GM23338 (cell line): ENCODE results near the gene BLOC1S5. TPM values are rescaled to one million over a fixed set of nuclear protein-coding genes. Genes with fewer than 3 reads are reported as not detected.

Experiments
- ATAC-seq: fragments of 200-7000 bp; cut with Tn5 transposase; 3 replicates; pipeline ENCODE4 v1.9.1; 2020
- DNase-seq: peaks from one replicate; pipeline ENCODE4 v3.0.0-alpha.2; 2015; ENCODE audit warnings: low spot score
- H2AFZ ChIP-seq: fragments of 200-600 bp; sonication (generic); 2 replicates; pipeline ENCODE4 v1.8.0; 2016; ENCODE audit warnings: antibody characterized with exemption, mild to moderate bottlenecking, moderate library complexity
- H3F3A ChIP-seq: fragments of 200-600 bp; sonication (generic); replicated peaks from 2 replicates; pipeline ENCODE4 v1.8.0; 2017; ENCODE audit warnings: antibody characterized with exemption, mixed run types, low read depth
- H3K27ac ChIP-seq: fragments of 200-600 bp; sonication (generic); 2 replicates; pipeline ENCODE4 v1.6.1; 2016; ENCODE audit warnings: low read depth
- H3K27me3 ChIP-seq: fragments of 200-600 bp; sonication (generic); 2 replicates; pipeline ENCODE4 v1.8.0; 2016; ENCODE audit warnings: mild to moderate bottlenecking, mixed run types, moderate library complexity; ENCODE audit not compliant: insufficient read depth
- H3K36me3 ChIP-seq: fragments of 200-600 bp; sonication (generic); 2 replicates; pipeline ENCODE4 v1.8.0; 2016; ENCODE audit warnings: mild to moderate bottlenecking; ENCODE audit not compliant: insufficient read depth
- H3K4me1 ChIP-seq: fragments of 200-600 bp; sonication (generic); 2 replicates; pipeline ENCODE4 v1.8.0; 2016; ENCODE audit warnings: mild to moderate bottlenecking, moderate library complexity; ENCODE audit not compliant: insufficient read depth
- H3K4me2 ChIP-seq: fragments of 200-600 bp; sonication (generic); 2 replicates; pipeline ENCODE4 v1.7.1; 2017; ENCODE audit warnings: mixed run types
- H3K4me3 ChIP-seq: fragments of 200-600 bp; sonication (generic); 2 replicates; pipeline ENCODE4 v1.6.1; 2016; ENCODE audit warnings: mixed run types
- H3K79me2 ChIP-seq: fragments of 200-600 bp; sonication (generic); replicated peaks from 2 replicates; pipeline ENCODE4 v1.8.0; 2017; ENCODE audit warnings: mild to moderate bottlenecking; ENCODE audit not compliant: insufficient read depth
- H3K9me2 ChIP-seq: fragments of 200-600 bp; sonication (generic); 2 replicates; pipeline ENCODE4 v1.8.0; 2017; ENCODE audit not compliant: insufficient read depth
- H4K20me1 ChIP-seq: fragments of 200-600 bp; sonication (generic); replicated peaks from 2 replicates; pipeline ENCODE4 v1.8.0; 2017; ENCODE audit warnings: mild to moderate bottlenecking; ENCODE audit not compliant: insufficient read depth
- H3K27ac Mint-ChIP-seq: 2 replicates; pipeline ENCODE4 v1.8.0; 2020; ENCODE audit warnings: inconsistent platforms, mild to moderate bottlenecking, moderate library complexity, mixed read lengths
- H3K27me3 Mint-ChIP-seq: 3 replicates; pipeline ENCODE4 v1.8.0; 2022; ENCODE audit warnings: low read depth, mild to moderate bottlenecking, moderate library complexity, mixed read lengths, inconsistent platforms; ENCODE audit not compliant: insufficient read depth, poor library complexity
- H3K36me3 Mint-ChIP-seq: 3 replicates; pipeline ENCODE4 v1.8.0; 2021; ENCODE audit warnings: low read depth, mild to moderate bottlenecking, inconsistent platforms, moderate library complexity, mixed read lengths
- H3K4me1 Mint-ChIP-seq: 3 replicates; pipeline ENCODE4 v1.8.0; 2020; ENCODE audit warnings: mild to moderate bottlenecking, inconsistent platforms, mixed read lengths
- H3K4me3 Mint-ChIP-seq: 3 replicates; pipeline ENCODE4 v1.8.0; 2021; ENCODE audit warnings: moderate library complexity, mild to moderate bottlenecking, inconsistent platforms, mixed read lengths
- H3K9me3 Mint-ChIP-seq: 3 replicates; pipeline ENCODE4 v1.8.0; 2020; ENCODE audit warnings: moderate library complexity, mild to moderate bottlenecking, inconsistent platforms, mixed read lengths
- CREB1 ChIP-seq: fragments of 250-450 bp; sonication (Bioruptor Pico); IDR thresholded peaks from 2 replicates; pipeline ENCODE4 v1.5.0; 2020; ENCODE audit warnings: low read depth, mild to moderate bottlenecking, moderate library complexity
- EZH2 ChIP-seq: fragments of 200-600 bp; sonication (generic); IDR thresholded peaks from one replicate; pipeline ENCODE4 v1.8.0; 2017; ENCODE audit warnings: antibody characterized with exemption, mild to moderate bottlenecking, low read depth; ENCODE audit not compliant: unreplicated experiment
- EZH2phosphoT487 ChIP-seq: fragments of 200-600 bp; sonication (generic); IDR thresholded peaks from one replicate; pipeline ENCODE4 v1.8.1; 2018; ENCODE audit warnings: antibody characterized with exemption; ENCODE audit not compliant: unreplicated experiment
- JUNB ChIP-seq: IDR thresholded peaks from one replicate; pipeline ENCODE4 v1.6.1; 2016; ENCODE audit warnings: antibody characterized with exemption; ENCODE audit not compliant: unreplicated experiment
- NANOG ChIP-seq: IDR thresholded peaks from 2 replicates; pipeline ENCODE4 v1.6.1; 2016; ENCODE audit warnings: antibody characterized with exemption, borderline replicate concordance
- POLR2AphosphoS5 ChIP-seq: IDR thresholded peaks from 2 replicates; pipeline ENCODE4 v1.6.1; 2016; ENCODE audit warnings: antibody characterized with exemption, low read depth
- STAT1 ChIP-seq: IDR thresholded peaks from one replicate; pipeline ENCODE4 v1.6.1; 2016; ENCODE audit warnings: antibody characterized with exemption; ENCODE audit not compliant: unreplicated experiment
- ZNF114 ChIP-seq: fragments of 250-450 bp; sonication (Bioruptor Pico); IDR thresholded peaks from 2 replicates; pipeline ENCODE4 v1.5.0; 2020; ENCODE audit warnings: mild to moderate bottlenecking, moderate library complexity
- ZNF331 ChIP-seq: fragments of 250-450 bp; sonication (Bioruptor Pico); IDR thresholded peaks from 2 replicates; pipeline ENCODE4 v1.5.0; 2020; ENCODE audit warnings: low read depth, mild to moderate bottlenecking, moderate library complexity
- polyA plus RNA-seq: library from polyadenylated mRNA; unstranded; fragments of >200 nt; fragmentation: Nextera tagmentation; extraction: Ambion mirVana; gene quantifications from 2 replicates; pipeline ENCODE4 v1.2.1, GENCODE V29; 2016
- total RNA-seq: library from RNA; depleted of rRNA; stranded (reverse); fragments of >200 nt; shearing (Covaris generic); gene quantifications from 2 replicates; pipeline ENCODE4 v1.2.3, GENCODE V29; 2014
- TF ChIP-seq, protein P1 (sequence below), 2 experiments: fragments of 200-600 bp in 1 of 2; sonication (generic) in 1 of 2; conservative IDR thresholded peaks; 2 replicates each; pipeline versions ENCODE4 v1.5.1 to v1.6.1; 2016 to 2017; ENCODE audit warnings: antibody characterized with exemption in 2 of 2, low read depth in 2 of 2, mild to moderate bottlenecking in 2 of 2, moderate library complexity in 1 of 2
- TF ChIP-seq, protein P2 (sequence below): fragments of 250-450 bp; sonication (Bioruptor Pico); IDR thresholded peaks from 2 replicates; pipeline ENCODE4 v1.5.0; 2020; ENCODE audit warnings: mild to moderate bottlenecking, moderate library complexity
- TF ChIP-seq, protein P3 (sequence below): IDR thresholded peaks from 2 replicates; pipeline ENCODE4 v1.6.1; 2016; ENCODE audit warnings: antibody characterized with exemption
- TF ChIP-seq, protein P4 (sequence below): IDR thresholded peaks from one replicate; pipeline ENCODE4 v1.6.1; 2018; ENCODE audit warnings: antibody characterized with exemption; ENCODE audit not compliant: unreplicated experiment

Gene BLOC1S5
- total and polyA plus RNA-seq, 2 experiments from 2014 or later = 14.9 to 16.6 TPM

DNA sequence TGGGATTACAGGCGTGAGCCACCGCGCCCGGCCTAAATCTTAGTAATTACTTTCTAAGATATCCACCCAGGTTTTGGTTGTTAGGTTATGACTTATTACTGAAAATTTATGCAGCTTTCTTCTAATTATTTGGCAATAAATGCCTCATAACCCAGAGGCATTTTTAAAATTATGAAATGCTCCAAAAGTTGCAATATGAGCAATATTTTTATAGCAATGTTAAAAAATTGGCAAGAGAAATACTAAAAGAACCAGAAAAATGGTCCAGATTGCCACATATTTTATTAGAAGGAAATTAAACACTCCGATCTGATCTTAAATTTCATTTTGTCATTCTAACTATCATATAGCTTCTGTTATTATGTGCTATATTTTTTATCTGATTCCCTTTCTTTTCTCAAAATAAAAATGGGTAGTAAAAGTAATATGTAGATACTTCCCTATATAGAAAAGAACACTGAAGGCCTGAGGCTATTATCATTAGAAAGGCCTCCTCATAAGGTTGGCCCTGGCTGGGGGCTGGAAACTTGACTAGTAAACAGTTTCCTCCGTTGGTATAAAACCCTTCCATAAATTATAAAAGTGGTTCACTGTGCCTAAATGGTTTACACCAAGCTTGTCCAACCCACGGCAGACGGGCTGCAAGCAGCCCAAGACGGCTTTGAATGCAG is 22.1 kb downstream of the BLOC1S5 start:
- Histone ChIP-seq H3K36me3 (peaks cover 6% of the 10 kb centered on the region; the same call in 1 of the 2 replicates), H3K79me2 (peaks cover 15% of the 10 kb centered on the region), H4K20me1 (no peaks in the 10 kb centered on the region), H3K27ac (no peak overlapping the region), H3K9me2 (no peaks in the 10 kb centered on the region), H2AFZ (no peak overlapping the region), H3F3A (no peaks in the 10 kb centered on the region), H3K4me3 (no peak overlapping the region), H3K4me1 (no peaks in the 10 kb centered on the region), H3K27me3 (no peaks in the 10 kb centered on the region), H3K4me2 (peak overlapping the region; percentile 32; the same call in 1 of the 2 replicates)
- peaks cover 4% of the 10 kb centered on the region for H3K4me1 Mint-ChIP-seq
- DNase-seq (no peak), ATAC-seq (no peak)
- H3K36me3 Mint-ChIP-seq = peaks cover 67% of the 10 kb centered on the region
- H3K4me3 Mint-ChIP-seq = no peak overlapping the region
- H3K27me3 Mint-ChIP-seq = no peaks in the 10 kb centered on the region
- H3K9me3 Mint-ChIP-seq = peaks cover 13% of the 10 kb centered on the region
- H3K27ac Mint-ChIP-seq = no peak overlapping the region
- TF ChIP-seq CREB1 (no peak), EZH2 (no peak), NANOG (no peak), ZNF114 (no peak), POLR2AphosphoS5 (no peak), STAT1 (no peak), JUNB (no peak), ZNF331 (CRISPR knock-in tag) (no peak), EZH2phosphoT487 (no peak)
- TF ChIP-seq, protein P1, sequence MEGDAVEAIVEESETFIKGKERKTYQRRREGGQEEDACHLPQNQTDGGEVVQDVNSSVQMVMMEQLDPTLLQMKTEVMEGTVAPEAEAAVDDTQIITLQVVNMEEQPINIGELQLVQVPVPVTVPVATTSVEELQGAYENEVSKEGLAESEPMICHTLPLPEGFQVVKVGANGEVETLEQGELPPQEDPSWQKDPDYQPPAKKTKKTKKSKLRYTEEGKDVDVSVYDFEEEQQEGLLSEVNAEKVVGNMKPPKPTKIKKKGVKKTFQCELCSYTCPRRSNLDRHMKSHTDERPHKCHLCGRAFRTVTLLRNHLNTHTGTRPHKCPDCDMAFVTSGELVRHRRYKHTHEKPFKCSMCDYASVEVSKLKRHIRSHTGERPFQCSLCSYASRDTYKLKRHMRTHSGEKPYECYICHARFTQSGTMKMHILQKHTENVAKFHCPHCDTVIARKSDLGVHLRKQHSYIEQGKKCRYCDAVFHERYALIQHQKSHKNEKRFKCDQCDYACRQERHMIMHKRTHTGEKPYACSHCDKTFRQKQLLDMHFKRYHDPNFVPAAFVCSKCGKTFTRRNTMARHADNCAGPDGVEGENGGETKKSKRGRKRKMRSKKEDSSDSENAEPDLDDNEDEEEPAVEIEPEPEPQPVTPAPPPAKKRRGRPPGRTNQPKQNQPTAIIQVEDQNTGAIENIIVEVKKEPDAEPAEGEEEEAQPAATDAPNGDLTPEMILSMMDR (conservative IDR thresholded peaks at IDR 0.05; ENCODE audit: low read depth in 2 of 2) = no peak
- TF ChIP-seq, protein P2, sequence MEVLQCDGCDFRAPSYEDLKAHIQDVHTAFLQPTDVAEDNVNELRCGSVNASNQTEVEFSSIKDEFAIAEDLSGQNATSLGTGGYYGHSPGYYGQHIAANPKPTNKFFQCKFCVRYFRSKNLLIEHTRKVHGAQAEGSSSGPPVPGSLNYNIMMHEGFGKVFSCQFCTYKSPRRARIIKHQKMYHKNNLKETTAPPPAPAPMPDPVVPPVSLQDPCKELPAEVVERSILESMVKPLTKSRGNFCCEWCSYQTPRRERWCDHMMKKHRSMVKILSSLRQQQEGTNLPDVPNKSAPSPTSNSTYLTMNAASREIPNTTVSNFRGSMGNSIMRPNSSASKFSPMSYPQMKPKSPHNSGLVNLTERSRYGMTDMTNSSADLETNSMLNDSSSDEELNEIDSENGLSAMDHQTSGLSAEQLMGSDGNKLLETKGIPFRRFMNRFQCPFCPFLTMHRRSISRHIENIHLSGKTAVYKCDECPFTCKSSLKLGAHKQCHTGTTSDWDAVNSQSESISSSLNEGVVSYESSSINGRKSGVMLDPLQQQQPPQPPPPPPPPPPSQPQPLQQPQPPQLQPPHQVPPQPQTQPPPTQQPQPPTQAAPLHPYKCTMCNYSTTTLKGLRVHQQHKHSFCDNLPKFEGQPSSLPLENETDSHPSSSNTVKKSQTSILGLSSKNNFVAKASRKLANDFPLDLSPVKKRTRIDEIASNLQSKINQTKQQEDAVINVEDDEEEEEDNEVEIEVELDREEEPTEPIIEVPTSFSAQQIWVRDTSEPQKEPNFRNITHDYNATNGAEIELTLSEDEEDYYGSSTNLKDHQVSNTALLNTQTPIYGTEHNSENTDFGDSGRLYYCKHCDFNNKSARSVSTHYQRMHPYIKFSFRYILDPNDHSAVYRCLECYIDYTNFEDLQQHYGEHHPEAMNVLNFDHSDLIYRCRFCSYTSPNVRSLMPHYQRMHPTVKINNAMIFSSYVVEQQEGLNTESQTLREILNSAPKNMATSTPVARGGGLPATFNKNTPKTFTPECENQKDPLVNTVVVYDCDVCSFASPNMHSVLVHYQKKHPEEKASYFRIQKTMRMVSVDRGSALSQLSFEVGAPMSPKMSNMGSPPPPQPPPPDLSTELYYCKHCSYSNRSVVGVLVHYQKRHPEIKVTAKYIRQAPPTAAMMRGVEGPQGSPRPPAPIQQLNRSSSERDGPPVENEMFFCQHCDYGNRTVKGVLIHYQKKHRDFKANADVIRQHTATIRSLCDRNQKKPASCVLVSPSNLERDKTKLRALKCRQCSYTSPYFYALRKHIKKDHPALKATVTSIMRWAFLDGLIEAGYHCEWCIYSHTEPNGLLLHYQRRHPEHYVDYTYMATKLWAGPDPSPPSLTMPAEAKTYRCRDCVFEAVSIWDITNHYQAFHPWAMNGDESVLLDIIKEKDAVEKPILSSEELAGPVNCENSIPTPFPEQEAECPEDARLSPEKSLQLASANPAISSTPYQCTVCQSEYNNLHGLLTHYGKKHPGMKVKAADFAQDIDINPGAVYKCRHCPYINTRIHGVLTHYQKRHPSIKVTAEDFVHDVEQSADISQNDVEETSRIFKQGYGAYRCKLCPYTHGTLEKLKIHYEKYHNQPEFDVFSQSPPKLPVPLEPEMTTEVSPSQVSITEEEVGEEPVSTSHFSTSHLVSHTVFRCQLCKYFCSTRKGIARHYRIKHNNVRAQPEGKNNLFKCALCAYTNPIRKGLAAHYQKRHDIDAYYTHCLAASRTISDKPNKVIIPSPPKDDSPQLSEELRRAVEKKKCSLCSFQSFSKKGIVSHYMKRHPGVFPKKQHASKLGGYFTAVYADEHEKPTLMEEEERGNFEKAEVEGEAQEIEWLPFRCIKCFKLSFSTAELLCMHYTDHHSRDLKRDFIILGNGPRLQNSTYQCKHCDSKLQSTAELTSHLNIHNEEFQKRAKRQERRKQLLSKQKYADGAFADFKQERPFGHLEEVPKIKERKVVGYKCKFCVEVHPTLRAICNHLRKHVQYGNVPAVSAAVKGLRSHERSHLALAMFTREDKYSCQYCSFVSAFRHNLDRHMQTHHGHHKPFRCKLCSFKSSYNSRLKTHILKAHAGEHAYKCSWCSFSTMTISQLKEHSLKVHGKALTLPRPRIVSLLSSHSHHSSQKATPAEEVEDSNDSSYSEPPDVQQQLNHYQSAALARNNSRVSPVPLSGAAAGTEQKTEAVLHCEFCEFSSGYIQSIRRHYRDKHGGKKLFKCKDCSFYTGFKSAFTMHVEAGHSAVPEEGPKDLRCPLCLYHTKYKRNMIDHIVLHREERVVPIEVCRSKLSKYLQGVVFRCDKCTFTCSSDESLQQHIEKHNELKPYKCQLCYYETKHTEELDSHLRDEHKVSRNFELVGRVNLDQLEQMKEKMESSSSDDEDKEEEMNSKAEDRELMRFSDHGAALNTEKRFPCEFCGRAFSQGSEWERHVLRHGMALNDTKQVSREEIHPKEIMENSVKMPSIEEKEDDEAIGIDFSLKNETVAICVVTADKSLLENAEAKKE (CRISPR knock-in tag) = no peak
- TF ChIP-seq, protein P3, sequence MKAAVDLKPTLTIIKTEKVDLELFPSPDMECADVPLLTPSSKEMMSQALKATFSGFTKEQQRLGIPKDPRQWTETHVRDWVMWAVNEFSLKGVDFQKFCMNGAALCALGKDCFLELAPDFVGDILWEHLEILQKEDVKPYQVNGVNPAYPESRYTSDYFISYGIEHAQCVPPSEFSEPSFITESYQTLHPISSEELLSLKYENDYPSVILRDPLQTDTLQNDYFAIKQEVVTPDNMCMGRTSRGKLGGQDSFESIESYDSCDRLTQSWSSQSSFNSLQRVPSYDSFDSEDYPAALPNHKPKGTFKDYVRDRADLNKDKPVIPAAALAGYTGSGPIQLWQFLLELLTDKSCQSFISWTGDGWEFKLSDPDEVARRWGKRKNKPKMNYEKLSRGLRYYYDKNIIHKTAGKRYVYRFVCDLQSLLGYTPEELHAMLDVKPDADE = no peak
- TF ChIP-seq, protein P4, sequence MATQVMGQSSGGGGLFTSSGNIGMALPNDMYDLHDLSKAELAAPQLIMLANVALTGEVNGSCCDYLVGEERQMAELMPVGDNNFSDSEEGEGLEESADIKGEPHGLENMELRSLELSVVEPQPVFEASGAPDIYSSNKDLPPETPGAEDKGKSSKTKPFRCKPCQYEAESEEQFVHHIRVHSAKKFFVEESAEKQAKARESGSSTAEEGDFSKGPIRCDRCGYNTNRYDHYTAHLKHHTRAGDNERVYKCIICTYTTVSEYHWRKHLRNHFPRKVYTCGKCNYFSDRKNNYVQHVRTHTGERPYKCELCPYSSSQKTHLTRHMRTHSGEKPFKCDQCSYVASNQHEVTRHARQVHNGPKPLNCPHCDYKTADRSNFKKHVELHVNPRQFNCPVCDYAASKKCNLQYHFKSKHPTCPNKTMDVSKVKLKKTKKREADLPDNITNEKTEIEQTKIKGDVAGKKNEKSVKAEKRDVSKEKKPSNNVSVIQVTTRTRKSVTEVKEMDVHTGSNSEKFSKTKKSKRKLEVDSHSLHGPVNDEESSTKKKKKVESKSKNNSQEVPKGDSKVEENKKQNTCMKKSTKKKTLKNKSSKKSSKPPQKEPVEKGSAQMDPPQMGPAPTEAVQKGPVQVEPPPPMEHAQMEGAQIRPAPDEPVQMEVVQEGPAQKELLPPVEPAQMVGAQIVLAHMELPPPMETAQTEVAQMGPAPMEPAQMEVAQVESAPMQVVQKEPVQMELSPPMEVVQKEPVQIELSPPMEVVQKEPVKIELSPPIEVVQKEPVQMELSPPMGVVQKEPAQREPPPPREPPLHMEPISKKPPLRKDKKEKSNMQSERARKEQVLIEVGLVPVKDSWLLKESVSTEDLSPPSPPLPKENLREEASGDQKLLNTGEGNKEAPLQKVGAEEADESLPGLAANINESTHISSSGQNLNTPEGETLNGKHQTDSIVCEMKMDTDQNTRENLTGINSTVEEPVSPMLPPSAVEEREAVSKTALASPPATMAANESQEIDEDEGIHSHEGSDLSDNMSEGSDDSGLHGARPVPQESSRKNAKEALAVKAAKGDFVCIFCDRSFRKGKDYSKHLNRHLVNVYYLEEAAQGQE = no peak
